Lung (tissue), 12 donors: ENCODE results near the gene TTC39B. TPM values are rescaled to one million over a fixed set of nuclear protein-coding genes. Genes with fewer than 3 reads are reported as not detected.

ENCODE experiments used
- ATAC-seq: fragments of 200-7000 bp; cut with Tn5 transposase; one replicate; pipeline ENCODE4 v1.9.1; 2020; ENCODE audit warnings: moderate number of reproducible peaks; ENCODE audit not compliant: insufficient read depth, low FRiP score
- DNase-seq, 3 donors: peaks; one replicate each; pipeline ENCODE4 v3.0.0-alpha.2; 2013 to 2017
- H3K27ac ChIP-seq, 2 donors: one replicate each; pipeline ENCODE4 v1.5.1; 2013; ENCODE audit warnings: mild to moderate bottlenecking in 2 of 2, moderate library complexity in 2 of 2, control low read depth in 1 of 2, inconsistent platforms in 1 of 2, low read depth in 1 of 2, low read length in 1 of 2
- H3K27me3 ChIP-seq, 3 donors: one replicate each; pipeline ENCODE4 v1.5.1; 2013; ENCODE audit warnings: low read length in 2 of 3; ENCODE audit not compliant: control insufficient read depth in 3 of 3, insufficient read depth in 3 of 3
- H3K36me3 ChIP-seq, 4 donors: one replicate each; pipeline ENCODE4 v1.5.1; 2013; ENCODE audit warnings: low read length in 4 of 4, mild to moderate bottlenecking in 1 of 4, moderate library complexity in 1 of 4; ENCODE audit not compliant: control insufficient read depth in 4 of 4, insufficient read depth in 4 of 4
- H3K4me1 ChIP-seq, 5 donors: one replicate each; pipeline ENCODE4 v1.5.1; 2013; ENCODE audit warnings: low read length in 5 of 5, mild to moderate bottlenecking in 2 of 5, moderate library complexity in 1 of 5; ENCODE audit not compliant: control insufficient read depth in 5 of 5, insufficient read depth in 5 of 5
- H3K4me3 ChIP-seq: one replicate; pipeline ENCODE4 v1.5.1; 2013; ENCODE audit warnings: mild to moderate bottlenecking, control low read depth, moderate library complexity
- H3K9ac ChIP-seq, 2 donors: one replicate each; pipeline ENCODE4 v1.5.1; 2013; ENCODE audit warnings: low read length in 2 of 2, control low read depth in 1 of 2; ENCODE audit not compliant: insufficient read depth in 1 of 2
- H3K9me3 ChIP-seq, 4 donors: one replicate each; pipeline ENCODE4 v1.5.1; 2013; ENCODE audit warnings: low read length in 3 of 4, mild to moderate bottlenecking in 1 of 4, moderate library complexity in 1 of 4; ENCODE audit not compliant: control insufficient read depth in 4 of 4, insufficient read depth in 3 of 4
- CTCF ChIP-seq: IDR thresholded peaks from 2 replicates; pipeline ENCODE4 v1.5.1; 2012; ENCODE audit warnings: mild to moderate bottlenecking; ENCODE audit errors: control extremely low read depth, extremely low read depth
- WGBS, 2 donors: extraction: QIAGEN DNeasy Blood & Tissue Kit; methylation state at CpG; one replicate each; pipeline ENCODE4 v1.1.7; 2013; 5-methylcytosine and 5-hydroxymethylcytosine counted together
- polyA plus RNA-seq, 2 donors: library from polyadenylated mRNA; stranded (reverse); fragments of 200-250 nt; gene quantifications; one replicate each; pipeline ENCODE4 v1.2.1, GENCODE V29; 2013
- total RNA-seq, 2 donors: library from RNA; depleted of rRNA in 1 of 2; stranded (reverse); fragments of >200 nt in 1 of 2; gene quantifications; one replicate each; pipeline ENCODE4 v1.2.1, GENCODE V29; 2014 to 2021
- donor health status: control.
- donor health status: control.
- donor health status: Bipolar disorder and iron deficiency.
- donor health status: healthy.
- donor health status: DM: yes; HTN: yes; CAD: no.

TTC39B gene
- total and polyA plus RNA-seq, 4 donors, result 4.2 to 30.0 (median 19.2) TPM

GRCh38 chr9:15353892-15354291 lies 46.9 kb upstream of the TTC39B start:
- TF ChIP-seq CTCF, result no peak

GRCh38 chr9:15352306-15352705 lies 45.3 kb upstream of the TTC39B start:
- H3K9ac ChIP-seq, result no peak overlapping the region
- no peaks in the 10 kb centered on the region for H3K9me3 ChIP-seq
- no peak for TF ChIP-seq CTCF
- WGBS, 2 donors, result 48 to 52% methylated on average over 3 of the region's 3 CpGs
- ATAC-seq, result no peak
- H3K4me1 ChIP-seq, result peaks cover 0 to 1% (median 0%) of the 10 kb centered on the region in 5 donors
- H3K36me3 ChIP-seq, result no peaks in the 10 kb centered on the region
- H3K4me3 ChIP-seq, result no peak overlapping the region
- H3K27me3 ChIP-seq, result no peaks in the 10 kb centered on the region
- peak in 1 of 3 donors; percentile 63 for DNase-seq
- H3K27ac ChIP-seq, result no peak overlapping the region

More at GRCh38 chr9:15353892-15354291, 46.9 kb upstream of the TTC39B start:
- 75 to 84% methylated on average over 4 of the region's 4 CpGs for WGBS, 2 donors
- no peak overlapping the region for H3K4me3 ChIP-seq
- no peak for ATAC-seq
- H3K9me3 ChIP-seq, result no peaks in the 10 kb centered on the region
- no peak overlapping the region for H3K27ac ChIP-seq
- H3K36me3 ChIP-seq, result no peaks in the 10 kb centered on the region
- no peak overlapping the region for H3K9ac ChIP-seq
- DNase-seq, result no peak
- H3K27me3 ChIP-seq, result no peaks in the 10 kb centered on the region
- no peaks in the 10 kb centered on the region for H3K4me1 ChIP-seq

- Histone ChIP-seq H3K27me3 (no peaks in the 10 kb centered on the region), H3K4me3 (no peak overlapping the region), H3K9ac (no peak overlapping the region), H3K27ac (no peak overlapping the region), H3K9me3 (no peaks in the 10 kb centered on the region), H3K36me3 (no peaks in the 10 kb centered on the region), H3K4me1 (peaks cover 0 to 9% (median 5%) of the 10 kb centered on the region in 5 donors)
- TF ChIP-seq CTCF, result no peak
- ATAC-seq (no peak), DNase-seq (no peak)
- 77 to 82% methylated on average over 7 of the region's 7 CpGs for WGBS, 2 donors
These were observed 43.1 kb upstream of the TTC39B start for GRCh38 chr9:15349892-15350761.
